ENCODE data around the gene LPP.

DNA sequence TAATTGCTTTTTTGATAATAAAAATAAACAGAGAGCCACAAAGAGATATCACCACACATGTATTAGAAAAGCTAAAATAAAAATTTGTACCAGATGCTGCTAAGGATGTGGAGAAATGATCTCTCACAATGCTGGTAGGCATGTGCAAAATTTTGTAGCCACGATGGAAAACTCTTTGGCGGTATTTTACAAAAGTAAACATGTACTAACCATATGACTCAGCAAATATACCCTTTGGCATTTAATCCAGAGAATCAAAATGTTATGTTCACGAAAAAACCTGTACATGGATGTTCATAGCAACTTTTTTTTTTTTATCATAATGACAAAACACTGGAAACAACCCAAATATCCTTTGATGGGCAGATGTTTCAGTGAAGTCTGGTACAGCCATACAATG lies 261.2 kb downstream of the LPP start:
- TF ChIP-seq, protein P1, sequence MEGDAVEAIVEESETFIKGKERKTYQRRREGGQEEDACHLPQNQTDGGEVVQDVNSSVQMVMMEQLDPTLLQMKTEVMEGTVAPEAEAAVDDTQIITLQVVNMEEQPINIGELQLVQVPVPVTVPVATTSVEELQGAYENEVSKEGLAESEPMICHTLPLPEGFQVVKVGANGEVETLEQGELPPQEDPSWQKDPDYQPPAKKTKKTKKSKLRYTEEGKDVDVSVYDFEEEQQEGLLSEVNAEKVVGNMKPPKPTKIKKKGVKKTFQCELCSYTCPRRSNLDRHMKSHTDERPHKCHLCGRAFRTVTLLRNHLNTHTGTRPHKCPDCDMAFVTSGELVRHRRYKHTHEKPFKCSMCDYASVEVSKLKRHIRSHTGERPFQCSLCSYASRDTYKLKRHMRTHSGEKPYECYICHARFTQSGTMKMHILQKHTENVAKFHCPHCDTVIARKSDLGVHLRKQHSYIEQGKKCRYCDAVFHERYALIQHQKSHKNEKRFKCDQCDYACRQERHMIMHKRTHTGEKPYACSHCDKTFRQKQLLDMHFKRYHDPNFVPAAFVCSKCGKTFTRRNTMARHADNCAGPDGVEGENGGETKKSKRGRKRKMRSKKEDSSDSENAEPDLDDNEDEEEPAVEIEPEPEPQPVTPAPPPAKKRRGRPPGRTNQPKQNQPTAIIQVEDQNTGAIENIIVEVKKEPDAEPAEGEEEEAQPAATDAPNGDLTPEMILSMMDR (IDR thresholded peaks at IDR 0.05; ENCODE audit: borderline replicate concordance, extremely low read depth, low read length, poor library complexity, severe bottlenecking): no peak
- no peak for TF ChIP-seq EZH2 (IDR thresholded peaks at IDR 0.05; ENCODE audit: borderline replicate concordance, low read depth, low read length, severe bottlenecking)

All from DND-41 (cell line).